ENCODE measurements around the gene CPSF7.

CPSF7 gene

GRCh38 chr11:61380884-61381283 lies 48.9 kb downstream of the CPSF7 start:
- no peak for DNase-seq

- DNase-seq: no peak
These were observed 51.0 kb downstream of the CPSF7 start for GRCh38 chr11:61378713-61379313.

DNA sequence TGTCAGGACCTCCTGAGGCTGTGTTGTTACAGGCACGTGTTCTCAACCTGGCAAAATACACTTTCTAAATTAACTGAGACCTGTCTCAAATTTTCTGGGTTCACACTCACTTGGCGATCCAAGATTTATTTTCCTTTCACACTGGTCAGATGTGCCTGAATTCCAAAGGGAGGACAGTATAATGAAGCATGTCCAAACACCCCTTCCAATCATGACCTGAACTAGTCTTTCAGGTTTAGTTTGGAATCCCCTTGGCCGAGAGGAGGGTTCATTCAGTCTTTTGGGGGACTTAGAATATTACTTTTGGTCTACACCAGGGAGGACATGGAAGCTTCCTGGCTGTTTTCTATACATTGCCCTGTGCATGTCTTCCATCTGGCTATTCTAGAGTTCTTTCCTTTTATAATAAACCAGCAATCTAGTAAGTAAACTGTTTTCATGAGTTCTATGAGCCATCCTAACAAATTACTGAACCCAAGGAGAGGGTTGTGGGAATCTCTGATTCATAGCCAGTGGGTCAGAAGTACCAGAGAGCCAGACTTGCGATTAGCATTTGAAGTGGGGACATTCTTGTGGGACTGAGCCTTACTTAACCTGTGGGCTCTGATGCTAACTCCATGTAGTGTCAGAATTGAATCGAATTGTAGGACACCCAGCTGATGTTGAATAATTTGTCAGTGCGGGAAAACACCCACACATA lies 52.2 kb downstream of the CPSF7 start:
- DNase-seq: no peak

DNA sequence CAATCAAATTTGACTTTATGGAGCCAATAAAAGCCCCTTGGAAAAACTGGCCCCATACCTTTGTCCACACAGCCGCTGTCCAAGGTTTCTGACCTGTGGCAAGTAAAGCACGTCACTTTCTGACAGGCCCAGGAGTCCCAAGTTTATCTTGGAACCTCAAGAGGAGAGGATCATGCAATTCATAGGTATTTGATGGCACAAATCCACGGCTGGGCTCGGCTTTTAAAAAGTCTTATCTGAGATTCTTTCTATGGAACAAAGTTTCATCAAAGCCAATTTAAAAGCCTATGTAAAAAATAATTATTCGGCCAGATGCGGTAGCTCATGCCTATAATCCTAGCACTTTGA lies 54.0 kb downstream of the CPSF7 start:
- DNase-seq: no peak

GRCh38 chr11:61372659-61373420 lies 56.9 kb downstream of the CPSF7 start:
- DNase-seq: no peak

DNA sequence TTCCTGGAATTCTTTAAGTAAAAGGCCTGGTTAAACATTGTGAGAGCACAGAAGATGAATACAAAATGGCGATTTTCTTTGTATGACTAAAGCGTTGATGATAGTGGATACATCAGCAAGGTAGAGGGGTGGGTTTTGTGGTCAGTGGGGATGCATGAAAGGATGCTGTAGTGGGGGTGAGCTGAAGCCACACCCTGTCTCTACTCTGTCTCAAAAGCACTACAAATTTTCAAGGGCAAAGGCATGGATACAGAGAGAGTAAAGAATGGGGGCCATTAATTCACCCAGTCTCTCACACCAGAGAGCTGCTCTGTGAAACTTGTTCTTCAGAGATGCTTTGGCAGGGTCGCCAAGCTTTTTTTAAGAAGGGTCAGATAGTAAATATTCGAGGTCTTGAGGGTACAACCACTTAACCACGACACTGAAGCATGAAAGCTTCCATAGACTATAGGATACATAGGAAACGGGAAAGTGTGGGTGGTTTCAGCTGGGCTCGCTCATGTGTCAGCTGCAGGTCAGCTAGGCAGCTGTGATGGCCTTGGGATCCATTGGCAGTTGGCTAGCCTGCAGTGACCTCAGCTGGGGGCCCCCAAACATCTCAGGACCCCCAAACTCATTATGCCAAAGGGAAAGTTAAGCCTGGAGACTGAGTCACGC lies 59.3 kb downstream of the CPSF7 start:
- DNase-seq: no peak

DNA sequence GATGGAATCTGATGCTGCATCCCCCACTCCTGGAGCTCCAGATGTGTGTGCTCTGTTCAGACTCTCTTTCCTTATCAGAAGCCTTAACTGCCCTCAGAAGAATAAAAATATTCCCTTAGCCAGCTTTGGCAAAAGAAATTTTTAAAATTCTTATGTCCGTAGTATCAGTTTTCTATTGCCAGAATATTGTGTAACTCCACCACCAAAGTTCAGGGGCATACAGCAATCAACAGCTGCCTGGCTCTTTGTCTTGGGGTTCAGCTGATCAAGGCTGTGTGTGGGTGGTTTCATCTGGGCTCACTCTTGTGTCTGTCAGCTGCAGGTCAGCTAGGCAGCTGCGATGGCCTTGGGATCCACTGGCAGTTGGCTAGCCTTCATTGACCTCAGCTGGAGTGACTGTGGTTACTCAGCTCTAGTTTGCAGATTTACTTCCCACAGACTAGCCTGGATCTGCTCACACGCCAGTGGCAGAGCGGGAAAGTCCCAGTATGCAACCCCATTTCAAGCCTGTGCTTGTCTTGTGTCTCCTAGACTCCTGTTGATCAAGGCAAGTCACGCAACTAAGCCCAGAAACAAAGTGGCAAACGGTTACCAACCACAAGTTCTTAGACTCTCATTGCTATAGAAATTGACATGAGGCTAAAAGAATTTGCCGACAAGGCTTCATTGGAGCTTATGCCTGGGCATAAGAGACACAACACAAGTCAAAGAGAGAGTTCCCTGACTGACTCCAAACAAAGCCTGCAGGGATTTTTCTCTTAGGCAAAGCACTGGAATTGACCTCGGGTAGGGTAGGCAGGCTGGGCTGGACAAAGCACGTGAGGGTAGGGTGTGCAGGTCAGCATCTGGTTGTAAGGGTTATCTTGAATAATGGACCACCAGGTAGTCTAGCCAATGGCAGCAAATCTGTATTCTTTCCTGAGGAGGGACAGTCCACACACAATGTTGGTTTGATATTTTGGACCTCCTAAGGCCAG lies 60.1 kb downstream of the CPSF7 start:
- DNase-seq: no peak

GRCh38 chr11:61368646-61369045 lies 61.1 kb downstream of the CPSF7 start:
- DNase-seq: no peak

GRCh38 chr11:61367406-61367805 lies 62.4 kb downstream of the CPSF7 start:
- DNase-seq: no peak

- DNase-seq: no peak
These were observed 65.6 kb downstream of the CPSF7 start for GRCh38 chr11:61364012-61364675.

GRCh38 chr11:61362542-61362875 lies 67.3 kb downstream of the CPSF7 start:
- DNase-seq: no peak

- peak; percentile 98 for DNase-seq
These were observed 67.8 kb downstream of the CPSF7 start, which contains the start of the genes CYB561A3 and TMEM138 for GRCh38 chr11:61361741-61362541. TSS of gene CYB561A3 (minus strand) at chr11:61361882. CDS start at chr11:61356713, 5,169 bp downstream. TSS of gene TMEM138 (plus strand) at chr11:61362374. CDS start at chr11:61364391, 2,017 bp downstream.

GRCh38 chr11:61361237-61361740 lies 68.5 kb downstream of the CPSF7 start:
- DNase-seq: no peak

GRCh38 chr11:61359516-61359915 lies 70.3 kb downstream of the CPSF7 start:
- DNase-seq: no peak

- no peak for DNase-seq
These were observed 71.2 kb downstream of the CPSF7 start for GRCh38 chr11:61358566-61358965.

- DNase-seq: no peak
These were observed 71.9 kb downstream of the CPSF7 start for GRCh38 chr11:61357894-61358239.

GRCh38 chr11:61357233-61357893 lies 72.4 kb downstream of the CPSF7 start:
- DNase-seq: no peak

DNA sequence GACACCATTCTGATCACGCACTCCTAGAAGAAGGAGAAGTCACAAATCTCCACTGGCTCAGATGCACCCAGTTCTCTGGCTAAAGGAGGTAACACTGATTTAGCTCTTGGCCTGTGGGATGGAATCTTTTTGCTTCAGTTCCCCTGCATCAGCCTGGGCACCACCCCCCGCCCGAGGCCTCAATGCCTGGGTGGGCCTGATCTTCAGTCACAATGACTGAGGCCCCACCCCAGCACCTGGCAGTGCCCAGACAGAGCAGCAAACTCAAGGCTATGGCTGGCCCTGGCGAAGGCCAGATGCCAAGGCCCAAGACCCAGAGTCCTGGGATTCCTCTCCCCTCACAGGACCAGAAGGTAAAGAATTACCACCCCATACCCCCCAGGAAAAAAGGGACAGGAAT lies 73.1 kb downstream of the CPSF7 start:
- DNase-seq: no peak

- DNase-seq: no peak
These were observed 75.6 kb downstream of the CPSF7 start for GRCh38 chr11:61354208-61354607.
